Mammary epithelial cell (primary cell): ENCODE data around the gene LATS2.

Experiments used
- EZH2 ChIP-seq: IDR thresholded peaks from 2 replicates; pipeline ENCODE4 v1.6.1; 2012; ENCODE audit warnings: low read length, inconsistent platforms, borderline replicate concordance
- TF ChIP-seq, protein P1 (sequence below), 2 donors: IDR thresholded peaks in 1 of 2; conservative IDR thresholded peaks in 1 of 2; 2 replicates each; pipeline ENCODE4 v1.5.1; 2011 to 2012; ENCODE audit warnings: inconsistent platforms in 2 of 2, low read length in 2 of 2, mild to moderate bottlenecking in 2 of 2, control low read depth in 1 of 2, low read depth in 1 of 2; ENCODE audit not compliant: insufficient read depth in 1 of 2; ENCODE audit errors: extremely low read depth in 1 of 2

GRCh38 chr13:21000647-21001046, 60.7 kb downstream of the LATS2 start:
- no peak for TF ChIP-seq EZH2
- TF ChIP-seq, protein P1, sequence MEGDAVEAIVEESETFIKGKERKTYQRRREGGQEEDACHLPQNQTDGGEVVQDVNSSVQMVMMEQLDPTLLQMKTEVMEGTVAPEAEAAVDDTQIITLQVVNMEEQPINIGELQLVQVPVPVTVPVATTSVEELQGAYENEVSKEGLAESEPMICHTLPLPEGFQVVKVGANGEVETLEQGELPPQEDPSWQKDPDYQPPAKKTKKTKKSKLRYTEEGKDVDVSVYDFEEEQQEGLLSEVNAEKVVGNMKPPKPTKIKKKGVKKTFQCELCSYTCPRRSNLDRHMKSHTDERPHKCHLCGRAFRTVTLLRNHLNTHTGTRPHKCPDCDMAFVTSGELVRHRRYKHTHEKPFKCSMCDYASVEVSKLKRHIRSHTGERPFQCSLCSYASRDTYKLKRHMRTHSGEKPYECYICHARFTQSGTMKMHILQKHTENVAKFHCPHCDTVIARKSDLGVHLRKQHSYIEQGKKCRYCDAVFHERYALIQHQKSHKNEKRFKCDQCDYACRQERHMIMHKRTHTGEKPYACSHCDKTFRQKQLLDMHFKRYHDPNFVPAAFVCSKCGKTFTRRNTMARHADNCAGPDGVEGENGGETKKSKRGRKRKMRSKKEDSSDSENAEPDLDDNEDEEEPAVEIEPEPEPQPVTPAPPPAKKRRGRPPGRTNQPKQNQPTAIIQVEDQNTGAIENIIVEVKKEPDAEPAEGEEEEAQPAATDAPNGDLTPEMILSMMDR (conservative IDR thresholded peaks at IDR 0.05 in 1 of 2, IDR thresholded peaks at IDR 0.05 in 1 of 2; ENCODE audit: extremely low read depth in 1 of 2, insufficient read depth in 1 of 2, low read depth in 1 of 2, low read length in 2 of 2) = no peak
